Karpas-422 (cell line): ENCODE data around the gene PDE8B. TPM values are rescaled to one million over a fixed set of nuclear protein-coding genes. Genes with fewer than 3 reads are reported as not detected.
"Not testable (repeated sequence)": the region's sequence is repeated elsewhere in the genome, so short reads cannot be mapped to it uniquely, and the experiment has no call there.

ENCODE experiments used
- DNase-seq: peaks from one replicate; pipeline ENCODE4 v3.0.0-alpha.2; 2015
- H2AFZ ChIP-seq: fragments of 200-600 bp; sonication (generic); 2 replicates; pipeline ENCODE4 v1.6.1; 2014; ENCODE audit warnings: antibody characterized with exemption, low read length, mixed read lengths
- H3K27ac ChIP-seq: fragments of 200-600 bp; sonication (generic); 2 replicates; pipeline ENCODE4 v1.5.1; 2014; ENCODE audit warnings: mild to moderate bottlenecking, low read length, moderate library complexity
- H3K27me3 ChIP-seq: fragments of 200-600 bp; sonication (generic); 2 replicates; pipeline ENCODE4 v1.6.1; 2014; ENCODE audit warnings: low read length, mixed read lengths
- H3K36me3 ChIP-seq: fragments of 200-600 bp; sonication (generic); 2 replicates; pipeline ENCODE4 v1.6.1; 2014; ENCODE audit warnings: low read length, mixed read lengths; ENCODE audit not compliant: insufficient read depth
- H3K4me1 ChIP-seq: fragments of 200-600 bp; sonication (generic); 2 replicates; pipeline ENCODE4 v1.6.1; 2014; ENCODE audit warnings: mild to moderate bottlenecking, low read length, mixed read lengths
- H3K4me2 ChIP-seq: fragments of 200-600 bp; sonication (generic); 2 replicates; pipeline ENCODE4 v1.6.1; 2014; ENCODE audit warnings: low read length, low read depth, mild to moderate bottlenecking; ENCODE audit not compliant: poor library complexity, severe bottlenecking
- H3K4me3 ChIP-seq: fragments of 200-600 bp; sonication (generic); 2 replicates; pipeline ENCODE4 v1.5.1; 2014; ENCODE audit warnings: mild to moderate bottlenecking, antibody characterized with exemption, low read length, mixed read lengths
- H3K79me2 ChIP-seq: fragments of 200-600 bp; sonication (generic); 2 replicates; pipeline ENCODE4 v1.6.1; 2014; ENCODE audit warnings: mild to moderate bottlenecking, low read length, mixed read lengths
- H3K9ac ChIP-seq: fragments of 200-600 bp; sonication (generic); 2 replicates; pipeline ENCODE4 v1.6.0; 2014; ENCODE audit warnings: low read length
- H3K9me2 ChIP-seq: fragments of 200-600 bp; sonication (generic), shearing (Covaris generic); replicated peaks from 2 replicates; pipeline ENCODE4 v1.6.0; 2014; ENCODE audit warnings: mild to moderate bottlenecking, low read length, moderate library complexity; ENCODE audit not compliant: insufficient read depth
- H3K9me3 ChIP-seq: fragments of 300-700, 200-600 bp; sonication (generic); 2 replicates; pipeline ENCODE4 v1.6.1; 2014; ENCODE audit warnings: low read length, mixed read lengths
- H4K20me1 ChIP-seq: fragments of 200-600 bp; sonication (generic); 2 replicates; pipeline ENCODE4 v1.6.1; 2014; ENCODE audit warnings: mild to moderate bottlenecking, antibody characterized with exemption, low read length, low read depth; ENCODE audit not compliant: insufficient read depth
- total RNA-seq: library from RNA; depleted of rRNA; stranded (reverse); fragments of >200 nt; shearing (Covaris generic); gene quantifications from 2 replicates; pipeline ENCODE4 v1.2.3, GENCODE V29; 2014; ENCODE audit warnings: low replicate concordance; rRNA removed

Gene PDE8B
- total RNA-seq, 1 experiment from 2014 or later = 0.15 TPM

GRCh38 chr5:77463905-77464304 lies 253.4 kb downstream of the PDE8B start:
- H3K9me2 ChIP-seq = no peaks in the 10 kb centered on the region
- no peak overlapping the region for H2AFZ ChIP-seq
- no peak overlapping the region for H3K4me2 ChIP-seq
- H3K79me2 ChIP-seq = peaks cover 70% of the 10 kb centered on the region
- no peak overlapping the region for H3K4me3 ChIP-seq
- H3K36me3 ChIP-seq = peaks cover 14% of the 10 kb centered on the region; the same call in 1 of the 2 replicates
- H4K20me1 ChIP-seq = no peaks in the 10 kb centered on the region
- peaks cover 28% of the 10 kb centered on the region for H3K4me1 ChIP-seq
- no peak overlapping the region for H3K9ac ChIP-seq
- no peaks in the 10 kb centered on the region for H3K27me3 ChIP-seq
- DNase-seq = no peak
- H3K9me3 ChIP-seq = no peaks in the 10 kb centered on the region
- H3K27ac ChIP-seq = no peak overlapping the region

GRCh38 chr5:77468875-77469274 lies 258.4 kb downstream of the PDE8B start:
- H3K4me1 ChIP-seq = peaks cover 18% of the 10 kb centered on the region
- not testable (repeated sequence) for H2AFZ ChIP-seq, H3K27ac ChIP-seq, H3K4me3 ChIP-seq, H3K27me3 ChIP-seq, DNase-seq, H3K9ac ChIP-seq, H3K36me3 ChIP-seq, H3K9me3 ChIP-seq, H4K20me1 ChIP-seq, H3K9me2 ChIP-seq, H3K4me2 ChIP-seq
- H3K79me2 ChIP-seq = peaks cover 60% of the 10 kb centered on the region

GRCh38 chr5:77475041-77475440 lies 264.6 kb downstream of the PDE8B start:
- H3K79me2 ChIP-seq = peaks cover 11% of the 10 kb centered on the region
- H3K9me2 ChIP-seq, H3K4me2 ChIP-seq, H3K27ac ChIP-seq, H3K4me3 ChIP-seq, H3K36me3 ChIP-seq, DNase-seq, H3K9ac ChIP-seq, H3K4me1 ChIP-seq, H4K20me1 ChIP-seq, H3K27me3 ChIP-seq, H2AFZ ChIP-seq, H3K9me3 ChIP-seq: not testable (repeated sequence)

Other genes starting within 250 kb of the PDE8B start
- gene AGGF1, start 180.3 kb upstream of the PDE8B start, total RNA-seq = 25.9 and 31.1 TPM in 2 replicates
- 4.2 and 9.4 TPM in 2 replicates for gene ZBED3, start 123.4 kb upstream of the PDE8B start, total RNA-seq